DMS114 treated with DMSO at 0.1 percent for 48 hours (cell line): ENCODE measurements around the gene STK17A.

Experiments used
- DNase-seq: peaks from one replicate; lab custom pipeline; 2025; ENCODE audit not compliant: unreplicated experiment; lab: John Stamatoyannopoulos, UW

Gene STK17A

GRCh38 chr7:43582503-43583423 lies at the start of gene STK17A:
STK17A (plus strand) TSS chr7:43583108; CDS start chr7:43583244, 136 bp downstream.
- peak; percentile 88 for DNase-seq

DNA sequence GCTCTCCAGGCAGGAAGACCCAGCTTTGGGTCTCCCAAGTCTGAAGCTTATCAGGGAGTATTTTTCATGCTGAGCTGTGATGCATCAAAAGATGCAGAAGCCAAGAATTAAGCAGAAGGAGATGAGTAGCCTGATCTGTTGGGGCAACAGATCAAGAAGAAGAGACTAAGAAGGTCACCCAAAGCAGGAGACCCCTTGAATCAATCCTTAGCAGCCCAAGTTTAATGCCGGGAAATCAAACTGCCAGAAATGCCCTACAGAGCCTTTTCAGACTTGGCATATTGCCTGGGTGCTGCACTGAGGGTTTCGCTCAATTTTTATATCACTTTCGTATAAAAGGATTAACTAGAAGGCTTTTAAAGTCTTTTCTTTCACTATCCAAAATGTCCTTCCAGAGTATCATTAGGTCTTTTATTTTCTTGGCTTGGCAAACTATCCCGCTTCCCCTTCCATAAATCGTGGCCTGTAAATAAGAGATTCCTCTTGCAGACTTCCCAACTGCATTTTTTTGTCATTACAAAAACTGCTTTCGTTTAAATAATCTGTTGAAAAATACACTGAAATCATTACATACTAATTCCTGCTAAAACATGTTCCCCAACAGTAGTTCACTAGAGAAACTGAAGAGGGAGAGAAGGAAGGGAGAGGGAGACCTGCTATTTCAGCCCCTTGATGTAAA lies 49.0 kb upstream of the STK17A start:
- DNase-seq: no peak

DNA sequence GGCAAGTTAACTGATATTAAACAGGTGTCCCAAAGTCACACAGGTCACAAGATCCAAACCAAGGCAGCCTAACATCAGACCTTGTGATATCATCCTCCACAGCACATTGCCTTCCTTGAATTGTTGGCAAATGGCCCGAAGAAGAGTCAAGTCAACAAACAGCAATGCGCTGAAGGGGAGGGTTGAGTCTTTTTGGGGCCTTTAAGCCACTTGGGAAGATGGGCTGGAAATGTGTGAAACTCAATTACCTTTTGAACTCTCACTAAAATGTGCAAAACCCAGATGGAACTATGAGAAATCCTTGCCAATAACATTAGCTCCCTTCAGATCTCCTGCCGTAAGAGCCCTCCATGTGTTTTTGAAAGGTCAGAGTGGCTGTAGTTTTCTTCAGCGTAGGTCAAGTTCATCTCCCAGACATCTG lies 47.9 kb upstream of the STK17A start:
- DNase-seq: no peak

DNA sequence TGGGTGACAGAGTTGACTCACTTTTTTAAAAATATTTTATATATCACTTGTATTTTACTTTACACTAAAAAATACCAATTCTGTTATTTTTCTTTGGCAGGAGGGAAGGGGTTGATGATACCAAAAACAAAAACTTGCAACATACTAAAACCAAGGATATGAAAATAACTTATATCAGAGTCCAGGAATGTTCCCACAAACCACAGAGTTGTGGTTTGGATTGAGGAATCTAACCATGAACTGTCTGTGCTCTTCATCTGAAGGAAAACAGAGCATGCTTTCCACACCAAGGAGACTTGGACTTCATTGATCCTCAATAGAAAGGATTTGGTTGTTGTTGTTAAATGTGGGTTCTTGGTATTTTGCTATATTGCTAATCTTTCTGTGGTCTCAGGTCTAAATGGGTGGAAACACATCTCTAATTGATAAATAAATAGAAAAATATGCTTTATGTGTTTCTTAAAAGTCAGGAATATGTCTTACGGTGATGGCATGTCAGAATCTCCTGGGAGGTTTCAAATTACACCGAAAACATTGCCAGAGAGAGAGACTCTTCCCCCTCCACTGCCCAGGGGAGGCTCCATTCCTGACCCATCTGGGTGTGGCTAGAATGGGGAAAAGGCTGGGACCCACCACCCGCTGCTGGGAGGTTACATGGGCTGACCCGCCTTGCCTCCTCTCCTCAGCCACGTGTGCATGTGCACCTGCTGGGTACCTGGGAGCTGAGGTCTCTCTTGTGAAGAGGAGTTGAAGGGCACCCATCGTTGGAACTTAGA lies 46.9 kb upstream of the STK17A start:
- DNase-seq: no peak

GRCh38 chr7:43536773-43537172 lies 46.1 kb upstream of the STK17A start:
- DNase-seq: no peak

GRCh38 chr7:43537765-43538403 lies 45.0 kb upstream of the STK17A start:
- DNase-seq: no peak

GRCh38 chr7:43538404-43538771 lies 44.5 kb upstream of the STK17A start:
- DNase-seq: no peak

DNA sequence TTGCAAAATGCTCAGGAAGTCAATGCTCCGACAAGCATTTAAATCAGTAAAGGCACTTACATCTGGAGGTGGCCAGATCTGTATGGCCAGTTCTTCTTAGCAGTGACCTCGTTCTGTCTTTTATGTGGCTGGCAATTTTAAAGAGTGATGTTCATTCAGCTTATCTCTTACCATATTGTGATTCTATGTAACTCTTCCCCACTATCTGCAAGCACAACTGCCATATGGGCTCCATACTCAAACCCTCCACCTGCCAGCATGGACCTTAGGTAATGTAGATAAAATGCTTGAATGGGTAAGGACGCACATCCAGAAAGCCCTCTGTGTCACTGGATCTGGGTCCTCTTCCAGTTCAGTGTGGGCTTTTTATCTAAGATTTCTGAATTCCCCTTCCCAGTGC lies 42.4 kb upstream of the STK17A start:
- no peak for DNase-seq

DNA sequence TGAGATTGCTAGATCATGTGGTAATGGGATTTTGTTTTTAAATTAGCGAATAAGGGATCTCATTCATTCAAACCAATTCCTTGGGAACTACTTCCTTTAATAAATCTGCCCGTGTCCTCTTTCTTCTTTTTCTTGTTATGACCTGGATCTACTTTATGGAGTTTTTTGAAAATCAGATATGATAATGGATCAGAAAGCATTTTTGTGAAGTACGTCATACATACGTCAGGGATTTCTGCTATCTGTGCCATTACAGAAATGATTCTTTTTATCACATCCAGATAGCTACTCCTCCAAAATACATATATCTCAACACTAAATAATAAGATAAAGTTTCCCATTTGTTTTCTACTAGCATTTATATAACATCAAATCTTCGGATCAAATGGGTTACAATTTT lies 40.2 kb upstream of the STK17A start:
- DNase-seq: no peak

GRCh38 chr7:43546231-43546630 lies 36.7 kb upstream of the STK17A start:
- DNase-seq: no peak

GRCh38 chr7:43550427-43550826 lies 32.5 kb upstream of the STK17A start:
- DNase-seq: no peak

GRCh38 chr7:43552122-43552521 lies 30.8 kb upstream of the STK17A start:
- DNase-seq: no peak

- DNase-seq: no peak
Measured at GRCh38 chr7:43553999-43554398, 28.9 kb upstream of the STK17A start.

GRCh38 chr7:43554423-43554822 lies 28.5 kb upstream of the STK17A start:
- DNase-seq: no peak

- no peak for DNase-seq
Measured at GRCh38 chr7:43557831-43558495, 24.9 kb upstream of the STK17A start.

GRCh38 chr7:43559171-43559945 lies 23.6 kb upstream of the STK17A start:
- DNase-seq: no peak

DNA sequence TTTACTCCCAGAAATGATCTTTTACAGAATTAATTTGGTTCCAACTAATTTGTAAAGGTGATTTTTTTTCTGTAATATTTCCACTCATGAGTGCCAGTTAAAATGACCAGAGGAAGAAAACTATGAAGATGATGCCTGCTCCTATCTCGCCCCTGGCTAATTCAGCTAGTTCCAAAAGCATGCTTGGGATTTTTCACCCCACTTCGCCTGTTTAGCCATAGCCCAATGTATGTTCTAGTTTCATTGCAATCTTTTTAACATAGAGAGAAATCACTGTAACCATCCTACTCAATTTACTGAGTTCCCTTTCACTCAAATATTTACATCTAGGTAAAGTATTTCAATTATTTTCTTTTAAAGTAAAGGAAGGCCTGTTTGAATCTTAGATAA lies 23.0 kb upstream of the STK17A start:
- DNase-seq: no peak

DNA sequence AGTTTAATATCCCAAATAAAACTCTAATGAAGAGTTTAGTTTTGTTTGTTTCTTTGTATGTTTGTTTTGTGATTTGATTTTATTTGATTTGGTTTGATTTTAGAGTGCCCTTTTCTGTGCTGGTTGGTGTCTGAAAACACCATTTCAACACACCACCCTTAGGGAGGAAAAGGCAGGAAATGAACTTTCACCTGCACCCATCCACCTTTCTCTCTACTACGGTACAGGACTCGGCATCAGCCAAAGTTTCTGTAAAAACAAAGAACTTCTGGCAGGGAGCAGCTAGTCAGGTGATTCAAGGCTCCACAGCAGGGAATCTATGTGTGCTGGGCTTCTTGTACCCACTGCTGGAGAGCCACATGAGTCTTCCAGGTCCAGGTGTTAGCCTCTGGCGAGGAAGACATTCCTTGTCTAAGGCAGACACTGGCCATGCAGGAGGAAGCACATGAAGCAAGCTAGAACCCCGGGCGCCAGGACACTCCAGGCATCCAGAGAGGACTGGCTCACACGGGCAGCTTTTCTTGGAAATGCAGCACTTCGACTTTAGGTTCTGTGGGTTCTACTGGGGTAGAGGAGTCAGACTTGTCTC lies 22.1 kb upstream of the STK17A start:
- no peak for DNase-seq

GRCh38 chr7:43562383-43562782 lies 20.5 kb upstream of the STK17A start:
- DNase-seq: no peak
